NCI-H146 treated with DMSO at 0.1 percent for 48 hours (cell line): Measurements from ENCODE around the gene RFK.
"Not testable (repeated sequence)": the region's sequence is repeated elsewhere in the genome, so short reads cannot be mapped to it uniquely, and the experiment has no call there.

ENCODE experiments used
- DNase-seq: peaks from one replicate; lab custom pipeline; 2025; ENCODE audit not compliant: unreplicated experiment; lab: John Stamatoyannopoulos, UW

The RFK gene

GRCh38 chr9:76371901-76372300, 22.3 kb downstream of the RFK start:
- DNase-seq, result no peak

- DNase-seq, result no peak
These were observed 23.7 kb downstream of the RFK start for GRCh38 chr9:76370396-76371023.

GRCh38 chr9:76369583-76369982, 24.6 kb downstream of the RFK start:
- peak; percentile 88 for DNase-seq

GRCh38 chr9:76366275-76366674, 28.0 kb downstream of the RFK start:
- DNase-seq, result peak; percentile 76

GRCh38 chr9:76365028-76365427, 29.2 kb downstream of the RFK start:
- no peak for DNase-seq

- DNase-seq, result no peak
These were observed 31.2 kb downstream of the RFK start for GRCh38 chr9:76363032-76363395.

GRCh38 chr9:76362332-76363031, 31.7 kb downstream of the RFK start:
- not testable (repeated sequence) for DNase-seq

GRCh38 chr9:76359766-76360165, 34.5 kb downstream of the RFK start:
- no peak for DNase-seq

GRCh38 chr9:76359365-76359764, 34.9 kb downstream of the RFK start:
- no peak for DNase-seq

- DNase-seq, result no peak
These were observed 35.5 kb downstream of the RFK start for GRCh38 chr9:76358628-76359280.

GRCh38 chr9:76357555-76357954, 36.7 kb downstream of the RFK start:
- no peak for DNase-seq

- DNase-seq, result no peak
These were observed 38.3 kb downstream of the RFK start for GRCh38 chr9:76355886-76356285.

- DNase-seq, result no peak
These were observed 40.0 kb downstream of the RFK start for GRCh38 chr9:76354221-76354620.

- no peak for DNase-seq
These were observed 40.9 kb downstream of the RFK start for GRCh38 chr9:76353280-76353679.

GRCh38 chr9:76352026-76352620, 42.1 kb downstream of the RFK start:
- no peak for DNase-seq

- no peak for DNase-seq
These were observed 43.2 kb downstream of the RFK start for GRCh38 chr9:76351006-76351405.

- no peak for DNase-seq
These were observed 44.4 kb downstream of the RFK start for GRCh38 chr9:76349865-76350264.

GRCh38 chr9:76342858-76343257, 51.4 kb downstream of the RFK start:
- no peak for DNase-seq

GRCh38 chr9:76342201-76342600, 52.0 kb downstream of the RFK start:
- no peak for DNase-seq

- no peak for DNase-seq
These were observed 52.6 kb downstream of the RFK start for GRCh38 chr9:76341616-76342015.

- DNase-seq, result no peak
These were observed 55.8 kb downstream of the RFK start for GRCh38 chr9:76338418-76338817.

GRCh38 chr9:76336027-76336426, 58.2 kb downstream of the RFK start:
- DNase-seq, result no peak
